HAP-1 (cell line): Measurements from ENCODE around the gene NRG2.

ENCODE experiments used
- DNase-seq, 2 experiments: peaks; one replicate each; pipeline ENCODE4 v3.0.0-alpha.2; 2016 to 2020; ENCODE audit warnings: low spot score in 2 of 2
- H3K27me3 ChIP-seq: fragments of 250-450 bp; sonication (Bioruptor Pico); 2 replicates; pipeline ENCODE4 v1.5.1; 2020; ENCODE audit warnings: low read depth, mild to moderate bottlenecking, moderate library complexity
- H3K36me3 ChIP-seq: fragments of 250-450 bp; sonication (Bioruptor Pico); replicated peaks from 2 replicates; pipeline ENCODE4 v1.5.1; 2020; ENCODE audit warnings: mild to moderate bottlenecking
- H3K4me1 ChIP-seq: fragments of 250-450 bp; sonication (Bioruptor Pico); 2 replicates; pipeline ENCODE4 v1.5.1; 2020; ENCODE audit warnings: mild to moderate bottlenecking
- H3K4me3 ChIP-seq: fragments of 250-450 bp; sonication (Bioruptor Pico); 2 replicates; pipeline ENCODE4 v1.5.1; 2020; ENCODE audit warnings: mild to moderate bottlenecking, moderate library complexity
- H3K9me3 ChIP-seq: fragments of 250-450 bp; sonication (Bioruptor Pico); 2 replicates; pipeline ENCODE4 v1.5.1; 2020; ENCODE audit warnings: mild to moderate bottlenecking, moderate library complexity
- in situ Hi-C: fragments of 300-500 bp; cut with MboI; formaldehyde crosslinking; loops from 3 replicates; pipeline ENCODE4 v1.14.3; 2020; ENCODE audit warnings: low sequenced_read_pairs, inconsistent platforms, mixed read lengths

Gene NRG2

GRCh38 chr5:139872052-139872766, 170.9 kb downstream of the NRG2 start:
- peaks cover 2% of the 10 kb centered on the region; the same call in 1 of the 2 replicates for H3K9me3 ChIP-seq
- no peaks in the 10 kb centered on the region for H3K36me3 ChIP-seq
- no peaks in the 10 kb centered on the region for H3K4me1 ChIP-seq
- H3K4me3 ChIP-seq = no peak overlapping the region
- no peak for DNase-seq
- in situ Hi-C loops = no loop called here
- no peaks in the 10 kb centered on the region for H3K27me3 ChIP-seq

GRCh38 chr5:139871614-139872013, 171.5 kb downstream of the NRG2 start:
- Histone ChIP-seq H3K4me3 (no peak overlapping the region), H3K27me3 (no peaks in the 10 kb centered on the region), H3K9me3 (peaks cover 2% of the 10 kb centered on the region; the same call in 1 of the 2 replicates), H3K4me1 (no peaks in the 10 kb centered on the region), H3K36me3 (no peaks in the 10 kb centered on the region)
- DNase-seq = no peak
- in situ Hi-C loops = no loop called here

GRCh38 chr5:139870677-139871076, 172.4 kb downstream of the NRG2 start:
- Histone ChIP-seq H3K27me3 (no peaks in the 10 kb centered on the region), H3K9me3 (no peaks in the 10 kb centered on the region; the same call in 1 of the 2 replicates), H3K36me3 (no peaks in the 10 kb centered on the region), H3K4me1 (no peaks in the 10 kb centered on the region), H3K4me3 (no peak overlapping the region)
- in situ Hi-C loops = no loop called here
- no peak for DNase-seq

- Histone ChIP-seq H3K4me1 (no peaks in the 10 kb centered on the region), H3K9me3 (no peaks in the 10 kb centered on the region), H3K27me3 (no peaks in the 10 kb centered on the region), H3K4me3 (no peak overlapping the region), H3K36me3 (no peaks in the 10 kb centered on the region)
- in situ Hi-C loops = no loop called here
- no peak for DNase-seq
These were observed 173.9 kb downstream of the NRG2 start for GRCh38 chr5:139869042-139869790.

- no peaks in the 10 kb centered on the region for H3K36me3 ChIP-seq
- no peak overlapping the region for H3K4me3 ChIP-seq
- no peaks in the 10 kb centered on the region for H3K4me1 ChIP-seq
- H3K27me3 ChIP-seq = no peaks in the 10 kb centered on the region
- DNase-seq = no peak
- H3K9me3 ChIP-seq = no peaks in the 10 kb centered on the region
- in situ Hi-C loops = no loop called here
These were observed 175.5 kb downstream of the NRG2 start for GRCh38 chr5:139867581-139867980.

- no peaks in the 10 kb centered on the region for H3K36me3 ChIP-seq
- H3K27me3 ChIP-seq = no peaks in the 10 kb centered on the region
- in situ Hi-C loops = no loop called here
- no peaks in the 10 kb centered on the region for H3K9me3 ChIP-seq
- no peaks in the 10 kb centered on the region for H3K4me1 ChIP-seq
- no peak overlapping the region for H3K4me3 ChIP-seq
- no peak for DNase-seq
These were observed 176.0 kb downstream of the NRG2 start for GRCh38 chr5:139867109-139867508.

- DNase-seq = no peak
- no peak overlapping the region for H3K4me3 ChIP-seq
- H3K27me3 ChIP-seq = no peaks in the 10 kb centered on the region
- H3K9me3 ChIP-seq = no peaks in the 10 kb centered on the region
- H3K4me1 ChIP-seq = no peaks in the 10 kb centered on the region
- in situ Hi-C loops = no loop called here
- no peaks in the 10 kb centered on the region for H3K36me3 ChIP-seq
These were observed 178.2 kb downstream of the NRG2 start for GRCh38 chr5:139864716-139865483.

GRCh38 chr5:139863855-139864558, 179.1 kb downstream of the NRG2 start:
- in situ Hi-C loops = no loop called here
- peak; percentile 53 to 82 for DNase-seq
- H3K36me3 ChIP-seq = no peaks in the 10 kb centered on the region

GRCh38 chr5:139863361-139863760, 179.7 kb downstream of the NRG2 start:
- no peak for DNase-seq
- Histone ChIP-seq H3K4me1 (no peaks in the 10 kb centered on the region), H3K27me3 (no peaks in the 10 kb centered on the region), H3K4me3 (no peak overlapping the region), H3K36me3 (no peaks in the 10 kb centered on the region), H3K9me3 (no peaks in the 10 kb centered on the region)
- in situ Hi-C loops = no loop called here

More at GRCh38 chr5:139863855-139864558, 179.1 kb downstream of the NRG2 start:
- no peaks in the 10 kb centered on the region for H3K27me3 ChIP-seq
- no peak overlapping the region for H3K4me3 ChIP-seq
- no peaks in the 10 kb centered on the region for H3K9me3 ChIP-seq
- no peaks in the 10 kb centered on the region for H3K4me1 ChIP-seq

- no peak for DNase-seq
- in situ Hi-C loops = no loop called here
- Histone ChIP-seq H3K36me3 (no peaks in the 10 kb centered on the region), H3K9me3 (no peaks in the 10 kb centered on the region), H3K4me1 (no peaks in the 10 kb centered on the region), H3K27me3 (no peaks in the 10 kb centered on the region), H3K4me3 (no peak overlapping the region)
These were observed 180.3 kb downstream of the NRG2 start for GRCh38 chr5:139862803-139863202.

GRCh38 chr5:139862313-139862712, 180.8 kb downstream of the NRG2 start:
- H3K4me1 ChIP-seq = no peaks in the 10 kb centered on the region
- no peak overlapping the region for H3K4me3 ChIP-seq
- DNase-seq = no peak
- no peaks in the 10 kb centered on the region for H3K36me3 ChIP-seq
- no peaks in the 10 kb centered on the region for H3K27me3 ChIP-seq
- no peaks in the 10 kb centered on the region for H3K9me3 ChIP-seq
- in situ Hi-C loops = no loop called here

GRCh38 chr5:139861889-139862207, 181.3 kb downstream of the NRG2 start:
- Histone ChIP-seq H3K4me1 (no peaks in the 10 kb centered on the region), H3K4me3 (no peak overlapping the region), H3K9me3 (no peaks in the 10 kb centered on the region), H3K27me3 (no peaks in the 10 kb centered on the region), H3K36me3 (no peaks in the 10 kb centered on the region)
- no peak for DNase-seq
- in situ Hi-C loops = no loop called here

- H3K9me3 ChIP-seq = no peaks in the 10 kb centered on the region
- in situ Hi-C loops = no loop called here
- H3K4me1 ChIP-seq = no peaks in the 10 kb centered on the region
- no peak overlapping the region for H3K4me3 ChIP-seq
- H3K36me3 ChIP-seq = no peaks in the 10 kb centered on the region
- no peak for DNase-seq
- H3K27me3 ChIP-seq = no peaks in the 10 kb centered on the region
These were observed 181.8 kb downstream of the NRG2 start for GRCh38 chr5:139861021-139861888.
